SK-MEL-5 (cell line): ENCODE results near the gene RECK. TPM values are rescaled to one million over a fixed set of nuclear protein-coding genes. Genes with fewer than 3 reads are reported as not detected.

Experiments used
- small RNA-seq, 2 experiments: library from RNA; depleted of rRNA; stranded (forward); fragments of <200 nt; gene quantifications; one replicate each; pipeline ENCODE3, GENCODE V24; 2014
- total RNA-seq: library from RNA; depleted of rRNA; stranded (reverse); fragments of >200 nt; shearing (Covaris generic); gene quantifications from 2 replicates; pipeline ENCODE4 v1.2.3, GENCODE V29; 2014; rRNA removed

The RECK gene
- total RNA-seq, 1 experiment from 2014 or later: 10.0 TPM

Small RNA genes within 50 kb of the gene (small RNA-seq; reads per million reads assigned to genes)
- 0 reads per million in 2 experiments for gene RF02275

Other genes starting within 250 kb of the RECK start
- gene NPR2, start 245.3 kb upstream of the RECK start, total RNA-seq: 0.53 and 1.1 TPM in 2 replicates
- gene SPAG8, start 224.7 kb upstream of the RECK start, total RNA-seq: 0.05 TPM in 1 of 2 replicates, not detected in the other
- gene HINT2, start 221.9 kb upstream of the RECK start, total RNA-seq: 19.7 and 26.2 TPM in 2 replicates
- gene FAM221B, start 208.2 kb upstream of the RECK start, total RNA-seq: not detected in 2 replicates
- 0.55 and 1.0 TPM in 2 replicates for gene TMEM8B, start 207.7 kb upstream of the RECK start, total RNA-seq
- not detected in 2 replicates for gene OR13J1, start 166.5 kb upstream of the RECK start, total RNA-seq
- gene HRCT1, start 130.7 kb upstream of the RECK start, total RNA-seq: not detected in 2 replicates
- not detected in 2 replicates for gene SPAAR, start 127.4 kb upstream of the RECK start, total RNA-seq
- gene OR2S2, start 78.8 kb upstream of the RECK start, total RNA-seq: not detected in 2 replicates
- 5.6 and 6.5 TPM in 2 replicates for gene GLIPR2, start 99.8 kb downstream of the RECK start, total RNA-seq
- gene CCIN, start 132.5 kb downstream of the RECK start, total RNA-seq: not detected in 2 replicates
- gene CLTA, start 154.0 kb downstream of the RECK start, total RNA-seq: 323 and 362 TPM in 2 replicates
- 23.9 and 24.1 TPM in 2 replicates for gene GNE, start 221.5 kb downstream of the RECK start, total RNA-seq